ENCODE results near the gene XYLT1.

- TF ChIP-seq CTCF (IDR thresholded peaks at IDR 0.05) (no peak), POLR2AphosphoS5 (IDR thresholded peaks at IDR 0.05) (no peak), POLR2A (IDR thresholded peaks at IDR 0.05) (no peak)
These were observed 145.2 kb downstream of the XYLT1 start for GRCh38 chr16:17325476-17326143.
